NCI-H82 treated with DMSO at 0.1 percent for 48 hours (cell line): ENCODE data around the gene MRPS5.

ENCODE experiments used
- DNase-seq: peaks from one replicate; lab custom pipeline; 2025; ENCODE audit not compliant: unreplicated experiment; lab: John Stamatoyannopoulos, UW

MRPS5 gene

DNA sequence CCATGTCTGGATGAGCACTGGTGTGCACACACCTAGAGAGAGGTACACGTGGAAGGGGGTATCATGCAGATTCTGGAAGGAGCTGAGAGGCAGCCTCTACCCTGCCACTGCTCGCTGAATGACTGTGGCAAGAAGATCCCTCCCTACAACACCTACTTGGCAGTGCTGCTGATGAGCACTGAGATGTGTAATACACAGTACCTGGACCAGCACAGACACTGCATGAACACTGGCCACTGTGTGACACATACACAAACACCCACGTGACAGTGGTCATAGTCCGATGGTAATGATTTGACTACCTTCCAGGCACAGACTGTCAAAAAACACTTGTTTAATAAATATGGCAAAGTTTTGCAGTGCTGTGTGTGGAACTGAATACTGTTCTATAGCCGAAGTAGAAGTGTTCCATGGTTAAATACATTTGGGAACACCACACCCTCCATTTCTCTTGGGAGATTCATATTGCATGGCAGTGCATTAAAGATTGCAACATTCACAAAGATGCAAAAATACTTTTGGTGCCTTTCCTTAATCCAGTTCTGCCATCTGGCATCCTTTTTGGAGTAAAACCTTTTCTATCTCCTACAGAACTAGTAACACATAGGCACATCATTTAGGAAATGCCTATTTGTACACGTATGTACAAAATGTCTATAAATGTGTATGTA is 29.6 kb downstream of the MRPS5 start:
- DNase-seq = no peak

DNA sequence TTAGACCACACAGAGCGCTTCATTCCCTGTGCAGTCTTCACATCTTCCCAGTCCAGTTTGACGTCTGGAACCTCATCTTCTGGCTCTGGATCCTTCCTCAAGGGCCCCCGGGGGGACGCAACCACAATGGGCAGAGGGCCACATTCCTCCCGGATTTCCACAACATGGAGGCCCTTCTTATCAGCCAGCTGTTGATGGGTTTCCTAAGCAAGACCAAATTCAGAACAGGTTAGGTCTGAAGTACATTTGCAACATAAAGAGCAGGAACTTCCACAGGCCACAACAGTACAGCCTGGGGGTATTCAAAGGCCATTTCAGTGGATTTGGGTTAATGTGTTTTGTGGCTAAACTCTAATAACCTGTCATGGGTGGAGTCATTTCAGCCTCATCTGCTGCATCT is 34.2 kb downstream of the MRPS5 start:
- DNase-seq = no peak

DNA sequence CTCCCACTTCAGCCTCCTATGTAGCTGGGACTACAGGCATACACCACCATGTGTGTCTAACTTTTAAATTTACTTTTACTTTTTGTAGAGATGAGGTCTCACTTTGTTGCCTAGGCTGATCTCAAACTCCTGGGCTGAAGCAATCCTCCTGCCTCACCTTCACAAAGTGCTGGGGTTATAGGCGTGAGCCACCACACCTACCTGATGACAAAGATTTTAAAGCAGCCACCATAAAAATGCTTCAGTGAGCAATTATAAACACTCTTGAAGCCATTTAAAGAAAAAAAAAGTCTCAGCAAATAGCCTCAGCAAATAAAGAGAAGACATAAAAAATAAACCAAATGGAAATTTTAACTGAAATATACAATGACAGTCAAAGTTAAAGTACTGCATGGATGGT is 35.6 kb downstream of the MRPS5 start:
- no peak for DNase-seq

DNA sequence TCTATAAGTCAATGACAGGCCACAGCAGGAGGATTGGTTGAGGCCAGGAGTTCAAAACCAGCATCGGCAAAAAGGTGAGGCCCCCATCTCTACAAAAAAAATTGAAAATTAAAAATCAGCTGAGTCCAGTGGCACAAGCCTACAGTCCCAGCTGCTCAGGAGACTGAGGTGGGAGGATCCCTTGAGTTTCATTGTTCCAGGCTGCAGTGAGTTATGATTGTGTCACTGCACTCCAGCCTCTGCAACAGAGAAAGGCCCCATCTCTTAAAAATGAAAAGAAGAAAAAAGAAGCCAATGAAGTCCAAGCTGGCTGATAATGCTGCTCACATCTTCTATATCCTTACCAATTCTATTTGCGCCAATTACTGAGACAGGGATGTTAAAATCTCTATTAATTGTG is 39.1 kb downstream of the MRPS5 start:
- DNase-seq = no peak

DNA sequence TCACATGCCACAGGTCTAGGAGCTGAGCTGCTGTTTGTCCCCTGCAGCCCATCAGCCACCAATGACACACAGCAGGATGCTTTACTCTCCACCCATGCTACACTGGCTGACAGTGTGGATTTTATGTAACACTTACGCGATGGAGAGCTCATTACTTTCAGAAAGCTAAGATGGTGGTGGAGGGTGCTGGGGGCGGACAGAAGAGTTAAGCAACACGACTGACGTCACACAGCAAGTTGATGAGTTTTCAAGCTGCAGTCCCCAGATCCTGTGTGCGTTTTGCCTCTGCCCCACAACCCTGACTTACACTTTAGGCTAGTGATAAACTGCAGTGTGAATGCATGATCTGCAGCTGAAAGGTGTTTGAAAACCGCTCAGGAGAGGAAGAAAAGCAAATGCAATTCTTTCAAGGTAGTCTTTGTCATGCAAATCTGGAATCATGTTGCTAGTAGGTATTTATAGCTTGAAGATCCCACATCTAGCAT is 42.4 kb downstream of the MRPS5 start:
- DNase-seq = no peak

DNA sequence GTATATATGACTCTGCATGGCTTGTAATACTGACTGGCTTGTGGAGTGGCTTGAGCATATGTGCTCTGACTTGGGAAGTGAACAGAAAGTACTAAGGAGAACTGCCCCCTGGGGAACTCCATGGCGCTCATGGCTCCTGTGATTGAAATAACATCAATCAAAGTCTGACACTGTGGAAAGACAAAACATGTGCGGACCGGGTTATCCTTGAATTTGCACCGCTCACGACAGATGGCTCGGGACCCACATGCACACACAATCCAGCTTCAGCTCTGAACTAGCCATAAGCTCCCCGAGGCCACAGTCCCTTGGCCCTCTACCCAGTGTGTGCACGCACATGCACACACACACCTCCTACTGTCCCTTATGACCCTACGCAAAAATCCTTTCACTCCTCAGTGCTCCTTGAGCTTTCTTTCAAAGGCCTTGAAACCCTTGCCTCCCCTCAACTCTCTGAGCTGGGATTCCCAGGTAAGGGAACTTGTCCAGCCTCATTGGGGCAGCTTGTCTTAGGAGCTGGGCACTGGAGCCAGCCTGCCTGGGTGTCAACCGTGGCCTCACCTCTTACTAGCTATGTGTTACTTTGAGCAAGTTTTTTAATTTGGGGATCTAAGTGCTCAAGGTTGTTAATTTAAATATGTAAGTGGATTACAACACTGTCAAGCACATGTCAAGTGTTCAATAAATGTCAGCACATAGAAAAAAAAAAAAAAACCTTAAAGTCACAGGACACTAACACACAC is 43.6 kb downstream of the MRPS5 start:
- peak; percentile 93 for DNase-seq

DNA sequence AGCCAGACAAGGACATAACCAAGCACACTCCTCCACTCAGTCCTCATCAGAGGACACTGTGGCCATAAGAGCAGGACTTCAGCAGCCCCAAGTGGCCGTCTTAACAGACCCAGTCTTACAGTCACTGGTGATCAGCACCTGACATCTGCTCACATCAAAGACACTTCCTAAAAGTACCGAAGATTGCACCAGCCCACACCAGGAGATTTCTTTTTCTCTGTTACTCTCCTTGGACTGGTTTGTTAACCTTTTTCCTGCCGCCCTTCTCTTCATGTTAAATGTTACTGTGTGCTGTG is 44.1 kb downstream of the MRPS5 start:
- peak; percentile 65 for DNase-seq

DNA sequence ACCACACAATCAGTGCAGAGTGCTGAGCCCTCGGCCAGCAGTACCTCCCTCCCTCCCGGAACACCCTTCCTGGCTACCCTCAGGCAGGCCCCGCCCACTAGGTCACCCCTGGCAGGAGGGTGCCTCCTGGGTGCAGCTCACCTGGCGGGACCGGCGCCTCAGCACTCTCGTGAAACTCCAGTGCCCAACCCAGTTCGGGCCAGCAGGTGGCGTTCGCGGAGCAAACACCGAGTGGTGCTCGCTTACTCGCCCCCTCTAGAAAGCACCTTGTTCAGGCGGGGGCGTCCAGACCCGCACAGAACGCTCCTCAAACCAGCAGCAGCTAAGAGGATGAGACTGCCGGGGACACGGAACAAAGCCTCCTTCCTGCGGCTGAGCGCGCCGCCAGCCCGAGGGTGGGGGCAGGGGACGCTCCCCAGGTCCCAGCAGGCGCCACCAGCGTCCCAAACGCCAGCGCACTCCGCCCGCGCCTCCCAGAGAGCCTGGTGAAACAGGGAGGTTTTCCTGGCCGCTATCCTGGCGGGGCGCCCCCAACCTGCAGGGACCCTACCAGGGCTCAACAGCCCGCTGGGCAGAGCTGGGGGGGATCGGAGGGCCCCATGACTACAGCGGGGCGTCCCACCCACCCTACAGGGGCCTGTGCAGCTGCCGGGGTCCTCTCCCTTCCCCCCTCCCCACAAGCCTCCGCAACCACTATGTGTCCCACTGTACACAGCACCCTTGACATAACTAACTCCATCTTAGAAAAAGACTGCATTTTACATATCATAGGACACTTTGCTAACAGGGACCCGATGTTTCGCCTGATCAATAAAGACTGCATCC is 44.7 kb downstream of the MRPS5 start:
- DNase-seq = peak; percentile 61

DNA sequence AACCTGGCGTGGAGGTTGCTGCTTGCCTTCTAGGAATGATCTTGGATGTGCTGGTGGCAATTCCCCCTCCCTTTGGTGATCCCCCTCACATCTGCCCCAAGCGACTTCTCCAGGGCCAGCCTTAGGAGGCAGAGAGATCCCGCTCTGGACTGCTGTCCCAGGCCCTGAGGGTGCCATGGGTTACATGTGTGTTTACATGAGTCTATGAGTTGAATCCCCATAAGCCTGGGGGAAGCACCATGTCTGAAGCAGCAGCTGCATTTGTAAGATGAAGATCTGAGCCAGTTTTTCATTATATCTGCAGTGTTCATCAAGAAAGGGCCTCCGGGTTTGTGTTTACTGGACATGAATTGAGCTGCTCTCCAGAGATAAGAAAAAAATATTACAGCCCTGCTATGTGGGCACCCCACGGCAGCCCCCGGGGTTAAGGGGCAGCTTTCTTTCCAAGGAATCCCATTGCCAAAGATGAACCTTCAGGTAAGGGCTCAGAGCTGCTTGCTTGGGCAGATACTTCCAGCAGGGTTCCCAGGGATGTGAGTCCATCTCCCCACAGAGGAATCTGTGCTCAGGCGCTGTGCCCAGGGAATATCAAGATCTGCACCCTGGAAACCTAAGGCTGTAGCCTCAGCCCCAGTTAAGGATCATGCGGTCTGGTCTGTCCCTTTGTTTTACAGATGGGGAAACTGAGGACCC is 46.0 kb downstream of the MRPS5 start:
- DNase-seq = no peak

DNA sequence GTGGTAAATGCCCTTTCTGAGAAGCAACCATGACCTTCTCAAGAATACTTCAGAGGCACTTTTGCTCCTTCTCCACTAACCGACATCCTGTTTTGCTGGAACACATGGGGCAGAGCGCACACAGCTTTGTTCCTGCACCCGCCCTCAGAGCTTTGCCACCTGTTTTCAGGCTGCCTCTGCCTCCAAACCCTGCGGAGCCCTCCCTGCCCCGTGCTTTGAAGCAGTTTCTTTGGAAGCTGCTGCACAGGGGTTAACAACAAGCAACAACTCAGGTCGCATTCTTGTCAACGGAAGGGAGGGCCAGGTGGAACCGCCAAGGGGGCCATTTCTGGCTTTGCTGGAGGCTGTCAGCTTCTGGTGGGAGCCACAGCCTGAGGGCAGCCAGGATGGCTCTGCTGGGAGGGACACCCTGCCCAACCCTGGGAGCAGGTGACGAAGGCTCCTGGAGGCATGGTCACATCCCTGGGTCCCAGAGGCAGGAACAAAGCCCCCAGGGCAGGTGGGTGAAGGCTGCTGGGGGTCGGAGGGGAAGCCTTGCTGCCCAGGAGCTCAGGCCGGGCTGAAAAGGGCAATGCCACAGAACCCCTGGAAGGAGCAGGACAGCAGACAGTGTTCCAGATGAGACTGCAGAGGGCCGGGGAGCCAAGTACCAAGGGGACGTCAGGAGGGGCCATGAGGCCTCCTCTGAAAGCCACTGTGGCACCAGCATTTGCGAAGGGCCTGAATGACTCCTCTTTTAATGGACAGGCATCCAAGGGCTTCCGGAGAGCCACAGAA is 46.8 kb downstream of the MRPS5 start:
- no peak for DNase-seq

DNA sequence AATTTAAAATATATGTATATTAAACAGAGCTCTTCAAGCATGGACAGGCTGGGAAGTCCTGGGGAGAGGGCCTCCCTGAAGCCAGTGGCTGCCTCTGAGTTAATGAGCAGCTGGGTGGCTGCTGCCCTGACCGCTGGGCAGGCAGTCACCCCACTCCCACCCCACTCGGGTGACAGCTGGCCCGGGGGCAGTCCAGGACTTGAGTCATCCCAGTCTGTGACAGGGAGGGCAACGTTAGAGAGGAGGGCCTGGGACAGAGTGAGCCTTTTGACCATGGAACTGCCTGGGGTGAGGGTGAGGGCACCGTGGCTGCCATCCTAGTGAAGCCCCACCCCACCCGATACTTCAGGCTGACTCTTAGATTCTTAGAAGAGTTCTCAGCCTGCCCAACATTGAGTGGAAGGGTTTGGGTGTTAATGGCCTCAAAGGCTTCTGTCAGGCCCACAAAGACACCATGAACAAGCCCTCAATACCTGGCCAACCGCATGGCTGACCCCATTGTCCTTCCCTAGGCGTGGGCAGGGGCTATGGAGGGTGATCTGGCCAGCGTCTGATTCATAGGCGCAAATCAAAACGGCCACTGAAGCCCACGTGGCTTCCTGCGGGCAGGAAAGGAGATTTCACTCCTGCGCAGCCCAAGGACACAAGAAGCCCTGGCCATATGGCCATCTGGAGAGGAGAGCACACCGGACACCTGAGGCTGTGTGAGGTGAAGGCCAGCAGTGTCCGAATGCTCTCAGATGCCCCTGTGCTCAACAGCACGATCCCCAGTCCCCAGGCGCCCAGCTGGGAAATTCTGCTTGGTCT is 47.5 kb downstream of the MRPS5 start:
- no peak for DNase-seq

DNA sequence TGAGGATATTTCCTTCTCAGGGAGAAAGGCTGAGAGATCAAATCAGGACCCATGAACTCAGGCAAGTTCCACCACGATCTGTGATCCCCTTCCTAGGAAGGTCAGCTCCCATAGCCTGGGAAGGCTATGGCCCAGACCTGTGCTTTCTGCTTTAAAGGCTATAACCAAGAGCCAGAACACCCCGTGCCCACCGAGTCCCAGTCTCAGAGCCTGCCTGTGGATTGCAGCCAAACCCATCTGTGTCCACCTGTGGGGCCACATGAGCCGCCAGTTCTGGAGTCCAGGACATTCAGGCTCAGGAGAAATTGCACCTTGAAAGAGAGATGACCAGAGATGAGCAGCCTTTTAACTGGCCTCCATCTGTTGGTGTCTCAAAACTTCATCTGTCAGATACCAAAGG is 49.2 kb downstream of the MRPS5 start:
- DNase-seq = no peak

DNA sequence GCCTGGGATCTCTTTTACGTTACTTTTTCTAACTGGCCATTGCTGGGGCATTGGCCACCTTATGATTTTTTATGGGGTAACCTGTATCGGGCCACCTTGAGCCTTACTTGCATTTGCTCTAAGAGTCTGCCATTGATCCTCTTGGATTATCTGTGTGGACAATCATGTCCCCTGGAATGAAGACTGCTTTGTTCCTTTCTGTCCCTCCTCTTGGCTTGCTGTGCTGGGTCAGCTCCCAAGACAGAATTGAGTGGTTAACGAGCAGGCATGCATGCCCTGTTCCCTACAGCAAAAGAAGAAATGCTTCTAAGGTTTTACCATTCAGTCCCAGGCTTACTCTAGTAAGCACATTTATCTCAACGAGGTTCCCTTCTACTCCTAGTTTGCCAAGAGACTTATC is 49.8 kb downstream of the MRPS5 start:
- no peak for DNase-seq

DNA sequence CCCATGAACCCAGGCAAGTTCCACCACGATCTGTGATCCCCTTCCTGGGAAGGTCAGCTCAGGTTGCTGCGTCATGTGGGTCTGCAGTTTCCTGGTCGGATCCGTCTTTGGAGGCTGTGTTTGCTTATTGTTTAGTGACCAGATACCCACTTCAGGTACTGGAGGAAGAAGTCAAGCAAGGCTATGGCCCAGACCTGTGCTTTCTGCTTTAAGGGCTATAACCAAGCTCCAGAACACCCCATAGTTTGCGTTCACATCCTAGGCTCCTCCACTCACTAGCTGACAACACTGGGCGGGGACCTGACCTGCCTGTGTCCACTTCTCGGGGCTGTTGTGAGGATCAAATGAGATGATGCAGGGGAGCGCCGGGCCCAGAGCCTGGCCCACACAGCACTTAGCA is 52.1 kb downstream of the MRPS5 start:
- DNase-seq = no peak

DNA sequence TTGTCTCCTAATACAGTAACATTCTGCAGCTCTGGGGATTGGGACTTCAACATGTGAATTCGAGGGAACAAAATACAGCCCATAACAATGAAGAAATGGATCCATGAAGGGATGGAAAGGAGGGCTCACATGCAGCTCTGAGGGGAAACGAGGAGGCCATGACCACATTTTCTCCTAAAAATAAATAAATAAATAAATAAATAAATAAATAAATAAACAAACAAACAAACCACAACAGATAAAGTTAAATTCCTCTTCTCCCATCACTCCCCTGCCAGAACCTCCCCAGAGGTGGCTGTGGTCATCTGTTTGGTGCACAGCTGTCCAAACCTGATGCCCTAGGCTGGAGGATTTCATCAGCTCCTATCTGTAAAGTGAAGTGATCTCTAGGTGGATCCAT is 53.4 kb downstream of the MRPS5 start:
- DNase-seq = no peak

DNA sequence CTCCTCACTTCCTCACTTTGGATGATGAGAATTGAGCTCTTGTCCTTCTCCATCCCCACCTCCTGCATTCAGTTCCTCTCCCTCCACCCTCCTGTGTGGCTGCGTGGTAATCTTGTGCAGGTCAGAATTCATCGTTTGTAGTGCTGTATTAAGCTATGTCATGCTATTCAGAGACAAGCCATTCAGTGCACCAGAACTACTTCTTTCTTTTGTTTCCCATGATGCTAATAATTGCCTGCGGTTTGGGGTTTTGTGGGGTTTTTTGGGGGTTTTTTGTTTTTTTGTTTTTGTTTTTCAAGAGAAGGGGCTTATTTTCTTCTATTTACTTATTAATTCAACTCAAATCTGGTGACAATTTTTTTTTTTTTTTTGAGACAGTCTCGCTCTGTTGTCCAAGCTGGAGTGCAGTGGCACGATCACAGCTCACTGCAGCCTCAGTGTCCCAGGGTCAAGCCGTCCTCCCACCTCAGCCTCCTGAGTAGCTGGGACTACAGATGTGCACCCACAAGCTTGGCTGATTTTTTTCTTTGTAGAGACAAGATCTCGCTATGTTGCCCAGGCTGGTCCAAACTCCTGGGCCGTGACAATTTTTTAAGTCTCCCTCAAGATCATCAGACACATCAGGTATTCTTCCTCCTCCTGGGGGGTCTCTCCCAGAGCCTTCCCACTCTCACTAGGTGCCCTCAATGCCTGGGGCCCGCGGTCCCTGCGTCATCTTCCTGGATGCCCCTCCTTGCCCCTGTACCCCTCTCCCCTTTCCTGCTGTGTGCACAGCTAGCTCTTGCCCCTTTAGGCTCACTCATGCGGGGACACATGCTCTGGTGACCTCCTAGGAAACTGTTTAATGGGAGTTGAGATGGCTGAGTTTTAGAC is 58.3 kb downstream of the MRPS5 start:
- DNase-seq = no peak

DNA sequence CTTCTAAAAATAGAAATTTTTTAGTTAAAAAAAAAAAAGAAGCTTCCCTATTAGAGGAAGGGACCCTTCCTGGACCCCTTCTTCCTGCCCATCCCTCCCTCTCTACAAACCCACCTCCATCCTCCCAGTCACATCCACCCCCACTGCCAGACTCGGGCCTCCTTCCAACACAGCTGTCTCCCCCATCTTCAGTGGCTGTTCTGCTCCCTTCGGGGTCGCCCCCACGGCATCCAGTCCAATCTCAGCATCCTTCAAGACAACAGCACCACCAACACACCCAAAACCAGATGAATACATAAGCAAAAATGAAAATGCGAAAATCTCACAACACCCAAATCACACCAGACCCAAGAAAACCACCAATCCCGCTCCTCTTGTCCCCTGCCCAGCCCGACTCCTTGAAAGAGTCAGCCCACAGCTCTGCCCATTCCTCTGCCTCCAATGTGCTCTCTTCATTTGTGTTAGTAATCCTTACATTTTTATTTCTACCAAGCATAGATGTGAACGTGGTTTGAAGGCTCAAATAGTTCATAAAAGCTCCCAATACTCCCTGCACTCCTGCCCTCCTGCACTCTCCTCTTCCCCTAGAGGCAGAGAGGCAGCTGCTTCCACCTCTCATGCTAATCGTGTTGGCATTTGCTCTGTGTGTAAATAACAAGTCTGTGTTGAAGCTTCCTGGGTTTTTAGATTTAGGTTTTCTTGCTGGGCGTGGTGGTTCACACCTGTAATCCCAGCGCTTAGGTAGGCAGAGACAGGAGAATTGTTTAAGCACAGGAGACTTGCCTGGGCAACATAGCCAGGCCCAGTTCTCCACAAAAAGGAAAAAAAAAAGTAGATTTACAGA is 59.1 kb downstream of the MRPS5 start:
- DNase-seq = no peak

DNA sequence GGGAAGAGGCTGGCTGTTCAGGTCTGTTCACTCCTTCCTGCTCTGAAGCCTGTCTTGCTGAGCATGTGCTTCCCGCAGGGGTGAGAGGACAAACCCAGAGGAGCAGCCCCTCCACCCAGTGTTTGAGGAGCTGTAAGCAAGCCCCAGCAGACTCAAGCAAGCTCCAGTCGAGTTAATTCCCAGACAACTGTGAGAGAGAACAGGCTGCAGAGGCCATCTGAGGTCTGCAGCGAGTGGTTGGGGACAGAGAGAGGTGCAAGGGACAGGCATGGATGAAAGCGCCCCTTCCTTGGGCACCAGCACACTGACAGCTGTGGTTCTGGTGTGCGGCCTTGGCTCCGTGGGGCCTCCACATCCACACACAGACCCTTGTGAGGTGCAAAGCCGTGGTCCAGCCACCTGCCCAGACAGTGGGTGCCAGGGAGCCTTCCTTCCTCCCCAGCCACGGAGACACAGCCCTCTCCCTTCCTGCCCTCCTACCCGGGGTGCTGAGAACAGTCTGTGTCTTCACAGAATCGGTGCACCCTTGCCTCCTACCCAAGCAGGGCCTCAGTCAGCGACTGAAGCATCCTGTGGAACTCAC is 59.9 kb downstream of the MRPS5 start:
- no peak for DNase-seq
